ENCODE measurements around the gene HIP1R. TPM values are rescaled to one million over a fixed set of nuclear protein-coding genes. Genes with fewer than 3 reads are reported as not detected.

The HIP1R gene
- total RNA-seq, 1 donor from 2014 or later, result 22.2 TPM

DNA sequence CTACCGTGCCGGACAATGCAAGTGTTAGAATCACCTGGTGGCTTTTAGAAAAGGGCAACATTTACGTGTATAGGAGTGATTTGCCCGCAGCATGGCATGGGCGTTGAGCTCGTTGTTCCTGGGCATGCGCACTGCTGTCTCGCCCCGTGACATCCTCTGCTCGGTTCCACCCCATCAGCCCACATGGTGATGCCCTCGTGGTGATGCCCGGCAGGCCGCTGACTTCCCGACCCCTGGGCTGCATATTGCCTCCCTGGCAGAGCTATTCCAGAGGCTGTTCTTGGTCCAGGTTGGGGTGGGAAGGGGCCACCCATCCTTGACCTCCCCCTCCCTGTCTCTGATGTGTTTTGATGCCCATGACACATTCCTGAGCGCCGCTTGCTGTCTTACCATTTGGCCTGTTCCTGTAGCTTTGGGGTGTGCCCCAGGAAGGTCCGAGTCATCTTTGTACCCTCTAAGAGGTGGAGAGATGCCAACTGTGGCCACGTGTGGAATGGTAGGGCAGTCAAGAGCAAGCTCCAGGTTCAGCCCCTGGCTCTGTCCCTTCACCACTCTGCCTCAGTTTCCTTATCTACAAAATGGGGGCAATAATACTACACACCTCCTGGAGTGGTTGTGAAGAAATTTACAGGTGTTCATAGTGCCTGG lies 4.8 kb downstream of the HIP1R start:
- no peak overlapping the region for H3K4me2 ChIP-seq (ENCODE audit: low read length)
- no peaks in the 10 kb centered on the region for H3K9me3 ChIP-seq (ENCODE audit: insufficient read depth, low read depth, low read length)
- Mint-ChIP-seq H3K27me3 (ENCODE audit: low read depth, unreplicated experiment) (no peaks in the 10 kb centered on the region), H3K27ac (ENCODE audit: unreplicated experiment) (no peak overlapping the region), H3K36me3 (ENCODE audit: low read depth, unreplicated experiment) (peaks cover 3% of the 10 kb centered on the region), H3K4me1 (ENCODE audit: low read depth, unreplicated experiment) (peaks cover 21% of the 10 kb centered on the region), H3K9me3 (ENCODE audit: unreplicated experiment) (peaks cover 2% of the 10 kb centered on the region), H3K4me3 (ENCODE audit: unreplicated experiment) (peak overlapping the region; percentile 67)
- no peaks in the 10 kb centered on the region for H3K27me3 ChIP-seq (ENCODE audit: insufficient read depth, low read length)
- H3K9ac ChIP-seq (ENCODE audit: low read length), result no peak overlapping the region
- peaks cover 14% of the 10 kb centered on the region for H3K79me2 ChIP-seq (ENCODE audit: insufficient read depth, low read length)
- H4K20me1 ChIP-seq (ENCODE audit: insufficient read depth, low read length), result no peaks in the 10 kb centered on the region
- H3K4me3 ChIP-seq (ENCODE audit: insufficient read depth, low read depth, low read length), result no peak overlapping the region
- no peak for FAIRE-seq
- H3K4me1 ChIP-seq (ENCODE audit: insufficient read depth, low read length), result peaks cover 27% of the 10 kb centered on the region
- H3K27ac ChIP-seq (ENCODE audit: low read depth, low read length), result no peak overlapping the region
- no peak for TF ChIP-seq EZH2 (IDR thresholded peaks at IDR 0.05; ENCODE audit: insufficient read depth, low read length)
- TF ChIP-seq, protein P1, sequence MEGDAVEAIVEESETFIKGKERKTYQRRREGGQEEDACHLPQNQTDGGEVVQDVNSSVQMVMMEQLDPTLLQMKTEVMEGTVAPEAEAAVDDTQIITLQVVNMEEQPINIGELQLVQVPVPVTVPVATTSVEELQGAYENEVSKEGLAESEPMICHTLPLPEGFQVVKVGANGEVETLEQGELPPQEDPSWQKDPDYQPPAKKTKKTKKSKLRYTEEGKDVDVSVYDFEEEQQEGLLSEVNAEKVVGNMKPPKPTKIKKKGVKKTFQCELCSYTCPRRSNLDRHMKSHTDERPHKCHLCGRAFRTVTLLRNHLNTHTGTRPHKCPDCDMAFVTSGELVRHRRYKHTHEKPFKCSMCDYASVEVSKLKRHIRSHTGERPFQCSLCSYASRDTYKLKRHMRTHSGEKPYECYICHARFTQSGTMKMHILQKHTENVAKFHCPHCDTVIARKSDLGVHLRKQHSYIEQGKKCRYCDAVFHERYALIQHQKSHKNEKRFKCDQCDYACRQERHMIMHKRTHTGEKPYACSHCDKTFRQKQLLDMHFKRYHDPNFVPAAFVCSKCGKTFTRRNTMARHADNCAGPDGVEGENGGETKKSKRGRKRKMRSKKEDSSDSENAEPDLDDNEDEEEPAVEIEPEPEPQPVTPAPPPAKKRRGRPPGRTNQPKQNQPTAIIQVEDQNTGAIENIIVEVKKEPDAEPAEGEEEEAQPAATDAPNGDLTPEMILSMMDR (IDR thresholded peaks at IDR 0.05; ENCODE audit: insufficient read depth, low read depth, low read length), result no peak
- no peak overlapping the region for H2AFZ ChIP-seq (ENCODE audit: low read depth, low read length)
- H3K36me3 ChIP-seq (ENCODE audit: insufficient read depth, low read length), result no peaks in the 10 kb centered on the region
- DNase-seq (ENCODE audit: low read depth), result no peak

DNA sequence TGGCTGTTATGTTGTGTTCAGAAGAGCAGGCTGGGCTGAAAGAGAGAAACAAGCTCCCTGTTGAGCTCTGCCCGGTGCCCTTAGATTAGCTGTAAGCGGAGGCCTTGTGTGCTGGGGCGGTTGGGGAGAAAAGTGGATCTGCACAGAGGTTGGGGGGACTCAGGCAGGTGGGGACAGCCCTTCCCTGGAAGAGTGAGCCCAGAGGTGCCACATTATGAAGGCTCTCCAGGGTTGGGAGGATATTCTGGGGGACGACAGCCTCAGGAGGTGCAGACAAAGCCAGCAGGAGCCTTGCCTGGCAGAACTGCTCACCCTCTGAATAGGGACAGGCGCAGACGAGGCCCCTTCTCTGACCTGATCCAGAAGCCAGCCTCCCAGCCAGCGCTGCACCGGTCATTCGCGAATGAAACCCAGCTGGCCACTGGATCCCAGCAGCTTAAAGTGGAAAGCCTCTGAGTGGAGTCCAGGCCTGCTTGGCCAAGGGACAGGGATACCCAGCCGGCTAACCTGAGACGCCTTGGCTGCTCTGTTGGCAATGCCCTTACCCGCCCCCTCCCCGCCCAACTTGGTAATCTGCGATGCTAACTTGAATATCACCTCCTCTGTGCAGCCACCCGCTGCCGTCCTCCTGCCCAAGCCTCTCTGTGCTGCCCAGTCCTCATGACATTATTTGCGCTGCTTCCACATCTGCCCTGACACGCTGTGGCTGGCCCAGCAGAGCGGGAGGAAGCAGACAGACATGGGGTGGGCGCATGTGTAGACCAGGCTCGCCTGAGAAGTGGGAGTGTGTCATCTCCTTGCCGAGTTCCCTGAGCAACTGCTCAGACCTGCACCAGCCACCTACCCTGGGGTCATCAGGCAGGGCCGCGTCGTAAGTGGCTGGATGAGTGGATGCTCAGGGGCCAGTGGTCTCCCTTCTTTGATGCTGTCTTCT lies 5.6 kb downstream of the HIP1R start:
- Histone ChIP-seq H3K27ac (ENCODE audit: low read depth, low read length) (peak overlapping the region; percentile 71), H3K27me3 (ENCODE audit: insufficient read depth, low read length) (no peaks in the 10 kb centered on the region), H3K9me3 (ENCODE audit: insufficient read depth, low read depth, low read length) (no peaks in the 10 kb centered on the region), H2AFZ (ENCODE audit: low read depth, low read length) (peak overlapping the region; percentile 55), H3K9ac (ENCODE audit: low read length) (peak overlapping the region; percentile 68), H3K4me2 (ENCODE audit: low read length) (peak overlapping the region; percentile 75), H3K4me1 (ENCODE audit: insufficient read depth, low read length) (peaks cover 27% of the 10 kb centered on the region), H3K79me2 (ENCODE audit: insufficient read depth, low read length) (peaks cover 15% of the 10 kb centered on the region), H4K20me1 (ENCODE audit: insufficient read depth, low read length) (peaks cover 1% of the 10 kb centered on the region), H3K4me3 (ENCODE audit: insufficient read depth, low read depth, low read length) (no peak overlapping the region), H3K36me3 (ENCODE audit: insufficient read depth, low read length) (no peaks in the 10 kb centered on the region)
- no peak for FAIRE-seq
- Mint-ChIP-seq H3K27me3 (ENCODE audit: low read depth, unreplicated experiment) (no peaks in the 10 kb centered on the region), H3K4me1 (ENCODE audit: low read depth, unreplicated experiment) (peaks cover 21% of the 10 kb centered on the region), H3K36me3 (ENCODE audit: low read depth, unreplicated experiment) (peaks cover 3% of the 10 kb centered on the region), H3K9me3 (ENCODE audit: unreplicated experiment) (peaks cover 2% of the 10 kb centered on the region), H3K27ac (ENCODE audit: unreplicated experiment) (peak overlapping the region; percentile 95), H3K4me3 (ENCODE audit: unreplicated experiment) (peak overlapping the region; percentile 67)
- no peak for TF ChIP-seq EZH2 (IDR thresholded peaks at IDR 0.05; ENCODE audit: insufficient read depth, low read length)
- TF ChIP-seq, protein P1 (IDR thresholded peaks at IDR 0.05; ENCODE audit: insufficient read depth, low read depth, low read length), result no peak
- DNase-seq (ENCODE audit: low read depth), result no peak

Measured in astrocyte (in vitro differentiated cells and primary cell).